Suprapubic skin (tissue), 3 donors: ENCODE measurements around the gene NTM.

Source experiments
- CTCF ChIP-seq, 2 donors: fragments of 200-600 bp in 1 of 2; fragments of 450-650 bp in 1 of 2; sonication (generic) in 1 of 2; IDR thresholded peaks; one replicate each; pipeline ENCODE4 v1.5.1; 2016 to 2019; ENCODE audit warnings: antibody characterized with exemption in 2 of 2, mild to moderate bottlenecking in 1 of 2, moderate library complexity in 1 of 2
- EP300 ChIP-seq: sonication (generic); formaldehyde crosslinking; IDR thresholded peaks from one replicate; pipeline ENCODE4 v1.6.1; 2017; ENCODE audit warnings: antibody characterized with exemption
- POLR2A ChIP-seq, 2 donors: fragments of 450-650 bp; IDR thresholded peaks; one replicate each; pipeline ENCODE4 v1.6.1; 2017; ENCODE audit warnings: antibody characterized with exemption in 2 of 2, mild to moderate bottlenecking in 2 of 2, moderate library complexity in 2 of 2

DNA sequence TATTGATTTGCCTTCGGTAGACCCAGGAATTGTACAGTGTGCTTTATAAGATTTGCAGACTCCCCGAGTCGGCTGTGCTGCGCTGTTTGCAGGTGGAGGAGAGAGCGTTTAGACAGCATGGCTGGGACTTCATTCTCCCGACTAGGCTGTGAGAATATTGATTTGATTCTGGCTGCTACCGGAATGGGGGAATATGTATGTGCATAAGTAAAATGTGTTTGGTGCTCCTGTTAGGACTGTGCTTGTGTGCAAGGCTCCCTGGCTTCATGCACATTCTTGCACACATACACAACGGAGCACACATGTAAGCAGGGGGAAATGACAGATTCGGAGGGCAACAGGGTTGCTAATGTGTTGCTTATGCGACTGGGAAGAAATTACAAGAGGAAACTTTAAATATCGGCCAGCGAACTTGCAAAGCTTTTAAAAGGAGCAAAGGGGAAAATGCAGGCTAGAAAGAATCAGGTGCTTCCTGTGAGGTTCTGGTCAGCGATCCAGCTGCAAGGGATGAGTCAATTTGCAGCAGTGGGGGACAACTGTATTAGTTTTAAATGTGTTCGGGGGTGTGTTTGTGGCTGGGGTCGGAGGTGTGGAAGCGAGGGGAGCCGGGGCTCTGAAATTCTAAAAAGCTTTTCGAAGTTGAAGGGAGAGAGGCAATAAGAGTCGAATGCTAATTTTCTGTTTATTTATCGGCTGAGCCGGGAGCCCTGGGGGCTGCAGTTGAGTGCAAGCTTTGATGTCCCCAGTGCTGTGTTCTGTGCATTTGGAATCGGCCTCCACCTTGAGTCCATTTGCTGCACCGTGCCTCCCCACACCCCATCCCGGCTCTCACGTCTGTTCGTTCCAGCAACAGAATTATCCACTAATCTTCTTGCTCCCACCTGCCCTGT, 731 bp downstream of the NTM start:
- no peak for TF ChIP-seq CTCF (IDR thresholded peaks at IDR 0.05)
- TF ChIP-seq POLR2A (IDR thresholded peaks at IDR 0.05), result no peak
- no peak for TF ChIP-seq EP300
